HepG2 (cell line): ENCODE results near the gene DLG1.

Experiments
- CHCHD3 ChIP-seq: sonication (generic); formaldehyde crosslinking; IDR thresholded peaks from 2 replicates; pipeline ENCODE4 v1.8.0; 2022; ENCODE audit warnings: mild to moderate bottlenecking, missing genetic modification reagents, moderate library complexity
- CSRNP1 ChIP-seq: sonication (generic); formaldehyde crosslinking; IDR thresholded peaks from 2 replicates; pipeline ENCODE4 v1.8.1; 2023; ENCODE audit warnings: mild to moderate bottlenecking, missing genetic modification reagents
- CSRNP2 ChIP-seq: sonication (generic); formaldehyde crosslinking; conservative IDR thresholded peaks from 2 replicates; pipeline ENCODE4 v1.8.0; 2022; ENCODE audit warnings: low read depth, missing genetic modification reagents
- FOSL1 ChIP-seq: sonication (generic); formaldehyde crosslinking; IDR thresholded peaks from 2 replicates; pipeline ENCODE4 v1.9.0; 2021; ENCODE audit warnings: missing genetic modification reagents, borderline replicate concordance
- JUND ChIP-seq: sonication (generic); formaldehyde crosslinking; IDR thresholded peaks from 2 replicates; pipeline ENCODE4 v1.8.0; 2022; ENCODE audit warnings: mild to moderate bottlenecking, missing genetic modification reagents
- KAT2B ChIP-seq: fragments of 150-350 bp; IDR thresholded peaks from 2 replicates; pipeline ENCODE4 v1.6.1; 2014; ENCODE audit warnings: low read depth, low read length, borderline replicate concordance
- KLF13 ChIP-seq: sonication (generic); formaldehyde crosslinking; IDR thresholded peaks from 2 replicates; pipeline ENCODE4 v1.4.0; 2020; ENCODE audit warnings: mild to moderate bottlenecking, missing genetic modification reagents
- NKX3-1 ChIP-seq: sonication (generic); formaldehyde crosslinking; IDR thresholded peaks from 2 replicates; pipeline ENCODE4 v1.5.0; 2020; ENCODE audit warnings: missing genetic modification reagents
- POLR2A ChIP-seq, 2 experiments: IDR thresholded peaks; 2 replicates each; pipeline ENCODE4 v1.6.1; 2011; ENCODE audit warnings: low read depth in 2 of 2, low read length in 2 of 2, mild to moderate bottlenecking in 1 of 2, moderate library complexity in 1 of 2; ENCODE audit not compliant: insufficient read depth in 1 of 2
- RFX3 ChIP-seq: IDR thresholded peaks from 2 replicates; pipeline ENCODE4 v1.6.1; 2016; ENCODE audit warnings: missing biosample characterization, missing genetic modification reagents
- TAF1 ChIP-seq: sonication (generic); formaldehyde crosslinking; IDR thresholded peaks from 2 replicates; pipeline ENCODE4 v1.4.0; 2020; ENCODE audit warnings: missing genetic modification reagents
- ZNF24 ChIP-seq: fragments of 450-650 bp; IDR thresholded peaks from 2 replicates; pipeline ENCODE4 v1.6.1; 2017; ENCODE audit warnings: antibody characterized with exemption, mild to moderate bottlenecking
- ZNF576 ChIP-seq: sonication (generic); formaldehyde crosslinking; IDR thresholded peaks from 2 replicates; pipeline ENCODE4 v1.4.0; 2020; ENCODE audit warnings: mild to moderate bottlenecking, missing genetic modification reagents

GRCh38 chr3:197286678-197287077 is 11.7 kb downstream of the DLG1 start:
- TF ChIP-seq FOSL1 (CRISPR knock-in tag) (no peak), CSRNP2 (CRISPR knock-in tag) (no peak), NKX3-1 (no peak), JUND (no peak), ZNF24 (no peak), KLF13 (CRISPR knock-in tag) (no peak), POLR2A (IDR thresholded peaks at IDR 0.05; ENCODE audit: insufficient read depth in 1 of 2, low read depth in 2 of 2, low read length in 2 of 2) (no peak), TAF1 (no peak), RFX3 (no peak), CSRNP1 (CRISPR knock-in tag) (no peak), CHCHD3 (CRISPR knock-in tag) (no peak), KAT2B (no peak), ZNF576 (CRISPR knock-in tag) (no peak)
